ENCODE data around the gene PIAS2. TPM values are rescaled to one million over a fixed set of nuclear protein-coding genes. Genes with fewer than 3 reads are reported as not detected.

The PIAS2 gene
- total and polyA plus RNA-seq, 9 of the 15 experiments (the other 6 are each of a cell fraction or from before 2014, with no cell fraction given), result 2.9 to 23.9 (median 12.0) TPM

- TF ChIP-seq HMGXB4 (CRISPR knock-in tag; IDR thresholded peaks at IDR 0.05) (no peak), GABPA (tag; conservative IDR thresholded peaks at IDR 0.05; ENCODE audit: low read depth) (no peak), BHLHE40 (IDR thresholded peaks at IDR 0.05; ENCODE audit: low read length) (no peak), DDX20 (tag; IDR thresholded peaks at IDR 0.05; ENCODE audit: low read depth) (no peak)
- TF ChIP-seq, protein P1, sequence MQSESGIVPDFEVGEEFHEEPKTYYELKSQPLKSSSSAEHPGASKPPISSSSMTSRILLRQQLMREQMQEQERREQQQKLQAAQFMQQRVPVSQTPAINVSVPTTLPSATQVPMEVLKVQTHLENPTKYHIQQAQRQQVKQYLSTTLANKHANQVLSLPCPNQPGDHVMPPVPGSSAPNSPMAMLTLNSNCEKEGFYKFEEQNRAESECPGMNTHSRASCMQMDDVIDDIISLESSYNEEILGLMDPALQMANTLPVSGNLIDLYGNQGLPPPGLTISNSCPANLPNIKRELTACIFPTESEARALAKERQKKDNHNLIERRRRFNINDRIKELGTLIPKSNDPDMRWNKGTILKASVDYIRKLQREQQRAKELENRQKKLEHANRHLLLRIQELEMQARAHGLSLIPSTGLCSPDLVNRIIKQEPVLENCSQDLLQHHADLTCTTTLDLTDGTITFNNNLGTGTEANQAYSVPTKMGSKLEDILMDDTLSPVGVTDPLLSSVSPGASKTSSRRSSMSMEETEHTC (IDR thresholded peaks at IDR 0.05), result no peak
Measured at GRCh38 chr18:46883180-46883579, 34.1 kb downstream of the PIAS2 start (continued).

DNA sequence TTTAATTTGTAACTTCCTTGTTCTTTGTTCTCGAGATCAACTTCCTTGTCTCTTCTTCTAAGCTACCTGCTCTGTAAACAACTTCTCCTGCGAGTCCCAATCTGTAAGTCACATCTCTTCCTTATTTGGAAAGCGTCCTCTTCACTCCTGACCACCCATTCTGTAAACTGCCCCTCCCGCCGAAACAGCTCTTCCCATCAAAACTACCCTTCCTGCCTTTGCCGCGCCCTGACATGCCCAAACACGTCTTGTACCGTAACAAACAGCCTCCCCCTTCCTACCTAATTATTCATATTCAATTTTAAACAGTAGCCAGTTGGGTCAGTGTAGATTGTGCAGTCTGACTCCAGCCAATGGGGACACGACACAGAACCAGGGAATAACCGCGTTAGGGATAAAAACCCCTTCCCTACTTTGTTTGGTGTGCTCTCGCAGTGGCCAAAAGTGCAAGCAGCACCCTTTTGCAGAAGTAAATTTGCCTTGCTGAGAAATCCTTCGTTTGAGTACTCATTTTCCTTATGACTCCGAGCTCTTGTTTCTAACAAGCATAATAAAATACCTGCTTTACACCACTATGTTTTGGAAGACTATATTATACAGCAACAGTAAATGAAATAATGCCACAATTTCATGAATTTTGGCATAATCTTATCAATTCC, 39.8 kb downstream of the PIAS2 start:
- Histone ChIP-seq H3K4me3 (no peak overlapping the region), H3K9me3 (replicated peaks; ENCODE audit: control insufficient read depth, insufficient read depth, low read depth, low read length) (peaks cover 4% of the 10 kb centered on the region; the same call in 1 of the 2 replicates), H3K27me3 (ENCODE audit: control insufficient read depth in 2 of 2, insufficient read depth in 2 of 2, low read length in 2 of 2) (no peaks in the 10 kb centered on the region), H3K4me2 (ENCODE audit: insufficient read depth, low read length) (no peak overlapping the region), H3K79me2 (ENCODE audit: control insufficient read depth, insufficient read depth, low read length) (peaks cover 19% of the 10 kb centered on the region), H3K27ac (ENCODE audit: extremely low read depth, low read depth, low read length) (no peak overlapping the region), H3K36me3 (ENCODE audit: control insufficient read depth, insufficient read depth, low read length) (peaks cover 10% of the 10 kb centered on the region; the same call in 1 of the 3 replicates), H3K4me1 (replicated peaks in 1 of 2; ENCODE audit: control insufficient read depth in 2 of 2, insufficient read depth in 2 of 2, low read length in 2 of 2) (no peaks in the 10 kb centered on the region), H2AFZ (ENCODE audit: low read depth, low read length) (no peak overlapping the region), H3K9me1 (ENCODE audit: control insufficient read depth, insufficient read depth, low read length) (no peaks in the 10 kb centered on the region), H4K20me1 (replicated peaks; ENCODE audit: control insufficient read depth, insufficient read depth, low read length) (no peaks in the 10 kb centered on the region), H3K9ac (ENCODE audit: insufficient read depth in 1 of 2, low read depth in 2 of 2, low read length in 2 of 2) (no peak overlapping the region)
- ATAC-seq (no peak), DNase-seq (ENCODE audit: extremely low read depth in 1 of 4, low spot score in 3 of 4) (no peak), FAIRE-seq (no peak)
- in situ Hi-C loops (cut with MboI) (no loop called here), intact Hi-C loops (cut with micrococcal nuclease) (no loop called here)
- ChIA-PET POLR2A (no interaction called here), CTCF (ENCODE audit: low intra/inter-chr PET ratio) (no interaction called here)
- 91% methylated on average over 15 of the region's 15 CpGs for WGBS (ENCODE audit: insufficient coverage, low coverage, missing lambda C conversion rate)
- BruUV-seq (replicated peaks), result no TSS peak
- TF ChIP-seq TRIM28 (IDR thresholded peaks at IDR 0.05) (peak; percentile 46; the same call in 1 of the 2 replicates), CBX5 (IDR thresholded peaks at IDR 0.05; ENCODE audit: borderline replicate concordance, low read depth) (peak; percentile 74; the same call in 1 of the 2 replicates), CBX1 (IDR thresholded peaks at IDR 0.05; ENCODE audit: low read depth) (no peak), PML (IDR thresholded peaks at IDR 0.05; ENCODE audit: low read length) (no peak), ERF (CRISPR knock-in tag; IDR thresholded peaks at IDR 0.05) (no peak), BRCA1 (IDR thresholded peaks at IDR 0.05) (no peak), BRCA1 (CRISPR knock-in tag; IDR thresholded peaks at IDR 0.05) (no peak), NFIX (CRISPR knock-in tag; IDR thresholded peaks at IDR 0.05; ENCODE audit: low read depth) (no peak), ARID3B (CRISPR knock-in tag; IDR thresholded peaks at IDR 0.05; ENCODE audit: borderline replicate concordance) (no peak), PRPF4 (IDR thresholded peaks at IDR 0.05; ENCODE audit: insufficient read depth, low read depth, low read length, poor library complexity, severe bottlenecking) (no peak), ZNF280A (IDR thresholded peaks at IDR 0.05; ENCODE audit: low read depth, partially characterized antibody) (peak; percentile 39)
